Measurements from ENCODE around the gene SOCS1. TPM values are rescaled to one million over a fixed set of nuclear protein-coding genes. Genes with fewer than 3 reads are reported as not detected.
A peak's percentile ranks its signal among the peaks of the same experiment; 100 is the strongest.

Gene SOCS1
- total and polyA plus RNA-seq, 9 of the 15 experiments (the other 6 are each of a cell fraction or from before 2014, with no cell fraction given): 0.04 to 7.5 (median 2.3) TPM

DNA sequence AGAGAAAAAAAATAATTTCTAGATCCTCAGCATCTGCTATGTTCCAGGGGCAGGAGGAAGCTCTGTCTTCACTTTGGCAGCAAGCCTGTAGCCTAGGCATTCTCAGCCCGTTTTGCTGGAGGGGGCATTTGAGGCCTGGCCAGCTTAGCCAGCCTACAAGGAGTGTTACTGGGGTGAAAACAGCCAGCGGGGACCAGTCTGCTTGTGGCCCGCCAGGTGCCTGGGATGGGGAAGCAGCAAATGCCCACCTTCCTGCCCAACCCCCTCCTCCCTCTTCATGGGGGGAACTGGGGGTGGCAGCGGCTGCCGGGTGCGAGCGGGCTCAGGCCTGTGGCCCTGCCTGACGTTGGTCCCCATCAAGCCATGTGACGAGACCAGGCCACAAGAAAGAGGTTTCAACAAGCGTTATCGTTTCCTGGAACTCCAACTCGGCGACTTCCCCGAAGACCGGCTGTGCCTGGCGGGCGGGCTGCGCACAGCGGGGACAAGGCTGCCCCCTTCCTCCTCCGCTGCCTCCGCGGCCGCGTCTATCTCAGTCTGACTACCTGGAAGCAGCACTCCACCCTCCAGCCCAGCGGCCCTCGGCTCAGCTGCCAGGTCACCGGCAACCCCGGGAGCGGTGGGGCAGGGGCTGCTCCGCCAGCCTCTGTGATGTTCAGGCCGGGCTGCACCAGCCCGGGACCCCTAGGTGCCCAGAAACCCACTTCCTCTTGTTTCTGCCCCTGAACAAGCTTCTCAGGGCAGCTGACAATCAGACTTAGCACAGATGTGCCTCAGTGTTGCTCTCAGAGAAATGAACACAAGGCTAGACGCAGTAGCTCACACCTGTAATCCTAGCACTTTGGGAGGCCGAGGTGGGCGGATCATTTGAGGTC is 22.9 kb downstream of the SOCS1 start (continued):
- TF ChIP-seq, protein P1, sequence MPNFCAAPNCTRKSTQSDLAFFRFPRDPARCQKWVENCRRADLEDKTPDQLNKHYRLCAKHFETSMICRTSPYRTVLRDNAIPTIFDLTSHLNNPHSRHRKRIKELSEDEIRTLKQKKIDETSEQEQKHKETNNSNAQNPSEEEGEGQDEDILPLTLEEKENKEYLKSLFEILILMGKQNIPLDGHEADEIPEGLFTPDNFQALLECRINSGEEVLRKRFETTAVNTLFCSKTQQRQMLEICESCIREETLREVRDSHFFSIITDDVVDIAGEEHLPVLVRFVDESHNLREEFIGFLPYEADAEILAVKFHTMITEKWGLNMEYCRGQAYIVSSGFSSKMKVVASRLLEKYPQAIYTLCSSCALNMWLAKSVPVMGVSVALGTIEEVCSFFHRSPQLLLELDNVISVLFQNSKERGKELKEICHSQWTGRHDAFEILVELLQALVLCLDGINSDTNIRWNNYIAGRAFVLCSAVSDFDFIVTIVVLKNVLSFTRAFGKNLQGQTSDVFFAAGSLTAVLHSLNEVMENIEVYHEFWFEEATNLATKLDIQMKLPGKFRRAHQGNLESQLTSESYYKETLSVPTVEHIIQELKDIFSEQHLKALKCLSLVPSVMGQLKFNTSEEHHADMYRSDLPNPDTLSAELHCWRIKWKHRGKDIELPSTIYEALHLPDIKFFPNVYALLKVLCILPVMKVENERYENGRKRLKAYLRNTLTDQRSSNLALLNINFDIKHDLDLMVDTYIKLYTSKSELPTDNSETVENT (CRISPR knock-in tag; IDR thresholded peaks at IDR 0.05): no peak
- TF ChIP-seq ZNF431 (CRISPR knock-in tag; IDR thresholded peaks at IDR 0.05): no peak
- TF ChIP-seq TRIM28 (IDR thresholded peaks at IDR 0.05): no peak
- TF ChIP-seq, protein P2, sequence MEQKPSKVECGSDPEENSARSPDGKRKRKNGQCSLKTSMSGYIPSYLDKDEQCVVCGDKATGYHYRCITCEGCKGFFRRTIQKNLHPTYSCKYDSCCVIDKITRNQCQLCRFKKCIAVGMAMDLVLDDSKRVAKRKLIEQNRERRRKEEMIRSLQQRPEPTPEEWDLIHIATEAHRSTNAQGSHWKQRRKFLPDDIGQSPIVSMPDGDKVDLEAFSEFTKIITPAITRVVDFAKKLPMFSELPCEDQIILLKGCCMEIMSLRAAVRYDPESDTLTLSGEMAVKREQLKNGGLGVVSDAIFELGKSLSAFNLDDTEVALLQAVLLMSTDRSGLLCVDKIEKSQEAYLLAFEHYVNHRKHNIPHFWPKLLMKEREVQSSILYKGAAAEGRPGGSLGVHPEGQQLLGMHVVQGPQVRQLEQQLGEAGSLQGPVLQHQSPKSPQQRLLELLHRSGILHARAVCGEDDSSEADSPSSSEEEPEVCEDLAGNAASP (IDR thresholded peaks at IDR 0.05): no peak
- TF ChIP-seq MAFF (IDR thresholded peaks at IDR 0.05; ENCODE audit: low read length): no peak
- no peak for TF ChIP-seq SP1 (CRISPR knock-in tag; IDR thresholded peaks at IDR 0.05)
- 0 out of 2 replicates have a peak, but pooled peaks have one; percentile 61 for TF ChIP-seq ZBED1 (IDR thresholded peaks at IDR 0.05)
- TF ChIP-seq, protein P3, sequence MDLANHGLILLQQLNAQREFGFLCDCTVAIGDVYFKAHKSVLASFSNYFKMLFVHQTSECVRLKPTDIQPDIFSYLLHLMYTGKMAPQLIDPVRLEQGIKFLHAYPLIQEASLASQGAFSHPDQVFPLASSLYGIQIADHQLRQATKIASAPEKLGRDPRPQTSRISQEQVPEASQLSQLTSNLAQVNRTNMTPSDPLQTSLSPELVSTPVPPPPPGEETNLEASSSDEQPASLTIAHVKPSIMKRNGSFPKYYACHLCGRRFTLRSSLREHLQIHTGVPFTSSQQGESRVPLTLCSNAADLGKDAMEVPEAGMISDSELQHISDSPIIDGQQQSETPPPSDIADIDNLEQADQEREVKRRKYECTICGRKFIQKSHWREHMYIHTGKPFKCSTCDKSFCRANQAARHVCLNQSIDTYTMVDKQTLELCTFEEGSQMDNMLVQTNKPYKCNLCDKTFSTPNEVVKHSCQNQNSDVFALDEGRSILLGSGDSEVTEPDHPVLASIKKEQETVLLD (IDR thresholded peaks at IDR 0.05): peak; percentile 74; the same call in 1 of the 2 replicates
- TF ChIP-seq FOXK2 (conservative IDR thresholded peaks at IDR 0.05 in 1 of 2, IDR thresholded peaks at IDR 0.05 in 1 of 2; ENCODE audit: low read depth in 2 of 2): no peak; a peak in 1 of 4 replicates
- TF ChIP-seq, protein P4, sequence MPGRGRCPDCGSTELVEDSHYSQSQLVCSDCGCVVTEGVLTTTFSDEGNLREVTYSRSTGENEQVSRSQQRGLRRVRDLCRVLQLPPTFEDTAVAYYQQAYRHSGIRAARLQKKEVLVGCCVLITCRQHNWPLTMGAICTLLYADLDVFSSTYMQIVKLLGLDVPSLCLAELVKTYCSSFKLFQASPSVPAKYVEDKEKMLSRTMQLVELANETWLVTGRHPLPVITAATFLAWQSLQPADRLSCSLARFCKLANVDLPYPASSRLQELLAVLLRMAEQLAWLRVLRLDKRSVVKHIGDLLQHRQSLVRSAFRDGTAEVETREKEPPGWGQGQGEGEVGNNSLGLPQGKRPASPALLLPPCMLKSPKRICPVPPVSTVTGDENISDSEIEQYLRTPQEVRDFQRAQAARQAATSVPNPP (IDR thresholded peaks at IDR 0.05; ENCODE audit: borderline replicate concordance, insufficient read depth, insufficient read length): no peak
- TF ChIP-seq ZNF77 (CRISPR knock-in tag; IDR thresholded peaks at IDR 0.05): no peak
- TF ChIP-seq KLF13 (tag; IDR thresholded peaks at IDR 0.05; ENCODE audit: borderline replicate concordance, low read depth): no peak
- peak; percentile 88; the same call in 1 of the 2 replicates for TF ChIP-seq HSF4 (CRISPR knock-in tag; IDR thresholded peaks at IDR 0.05; ENCODE audit: borderline replicate concordance)
- TF ChIP-seq PRMT5 (CRISPR knock-in tag; IDR thresholded peaks at IDR 0.05): no peak
- no peak for TF ChIP-seq PHB2 (IDR thresholded peaks at IDR 0.05; ENCODE audit: low read depth)
- no peak for TF ChIP-seq NCOA4 (IDR thresholded peaks at IDR 0.05; ENCODE audit: partially characterized antibody)
- no peak for TF ChIP-seq NONO (IDR thresholded peaks at IDR 0.05; ENCODE audit: low read depth in 2 of 2, low read length in 1 of 2)
- TF ChIP-seq, protein P5, sequence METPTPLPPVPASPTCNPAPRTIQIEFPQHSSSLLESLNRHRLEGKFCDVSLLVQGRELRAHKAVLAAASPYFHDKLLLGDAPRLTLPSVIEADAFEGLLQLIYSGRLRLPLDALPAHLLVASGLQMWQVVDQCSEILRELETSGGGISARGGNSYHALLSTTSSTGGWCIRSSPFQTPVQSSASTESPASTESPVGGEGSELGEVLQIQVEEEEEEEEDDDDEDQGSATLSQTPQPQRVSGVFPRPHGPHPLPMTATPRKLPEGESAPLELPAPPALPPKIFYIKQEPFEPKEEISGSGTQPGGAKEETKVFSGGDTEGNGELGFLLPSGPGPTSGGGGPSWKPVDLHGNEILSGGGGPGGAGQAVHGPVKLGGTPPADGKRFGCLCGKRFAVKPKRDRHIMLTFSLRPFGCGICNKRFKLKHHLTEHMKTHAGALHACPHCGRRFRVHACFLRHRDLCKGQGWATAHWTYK (CRISPR knock-in tag; IDR thresholded peaks at IDR 0.05): peak; percentile 94
- peak; percentile 98; the same call in 1 of the 2 replicates for TF ChIP-seq ZNF589 (CRISPR knock-in tag; IDR thresholded peaks at IDR 0.05; ENCODE audit: low read depth)
- no peak for TF ChIP-seq ZNF224 (CRISPR knock-in tag; IDR thresholded peaks at IDR 0.05)

Data from K562 (cell line).